ENCODE measurements around the gene SF3B3.
"Not testable (repeated sequence)": the region's sequence is repeated elsewhere in the genome, so short reads cannot be mapped to it uniquely, and the experiment has no call there.

SF3B3 gene

DNA sequence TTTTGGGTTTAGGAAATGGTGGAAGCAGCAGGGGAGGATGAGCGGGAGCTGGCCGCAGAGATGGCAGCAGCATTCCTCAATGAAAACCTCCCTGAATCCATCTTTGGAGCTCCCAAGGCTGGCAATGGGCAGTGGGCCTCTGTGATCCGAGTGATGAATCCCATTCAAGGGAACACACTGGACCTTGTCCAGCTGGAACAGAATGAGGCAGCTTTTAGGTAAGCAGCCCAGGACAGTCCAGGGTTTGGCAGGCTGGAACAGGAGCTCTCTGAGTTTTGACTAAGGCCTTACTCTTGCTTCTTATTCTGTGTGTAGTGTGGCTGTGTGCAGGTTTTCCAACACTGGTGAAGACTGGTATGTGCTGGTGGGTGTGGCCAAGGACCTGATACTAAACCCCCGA, 41.4 kb downstream of the SF3B3 start:
- DNase-seq (ENCODE audit: low read depth in 2 of 2): no peak

DNA sequence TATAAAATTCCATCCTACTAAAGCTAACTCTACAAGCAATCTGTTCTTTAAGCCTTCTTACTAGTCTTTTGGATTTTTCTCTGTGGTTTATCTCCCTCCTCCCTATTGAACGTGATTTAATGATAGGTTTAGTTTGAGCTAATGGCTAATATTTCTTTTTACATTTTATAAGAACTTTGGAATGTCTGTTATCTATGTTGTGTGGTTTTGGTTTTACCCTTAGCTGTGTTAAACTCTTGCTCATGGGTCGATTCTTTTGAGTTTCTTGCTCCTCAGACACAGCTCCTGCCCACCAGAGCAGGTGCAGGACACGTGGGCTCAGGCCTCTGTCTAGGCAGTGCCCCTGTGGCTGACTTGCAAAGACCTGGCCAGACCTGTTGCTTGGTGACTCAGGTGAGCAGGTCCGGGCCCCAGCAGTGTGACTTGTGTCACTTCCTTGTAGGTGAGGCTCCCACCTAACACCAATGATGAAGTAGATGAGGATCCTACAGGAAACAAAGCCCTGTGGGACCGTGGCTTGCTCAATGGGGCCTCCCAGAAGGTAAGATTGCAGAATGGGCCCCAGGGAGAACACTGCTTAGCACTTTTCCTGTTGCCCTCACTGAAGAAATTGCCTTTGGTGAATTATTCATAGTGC, 45.1 kb downstream of the SF3B3 start:
- no peak for DNase-seq (ENCODE audit: low read depth in 2 of 2)

DNA sequence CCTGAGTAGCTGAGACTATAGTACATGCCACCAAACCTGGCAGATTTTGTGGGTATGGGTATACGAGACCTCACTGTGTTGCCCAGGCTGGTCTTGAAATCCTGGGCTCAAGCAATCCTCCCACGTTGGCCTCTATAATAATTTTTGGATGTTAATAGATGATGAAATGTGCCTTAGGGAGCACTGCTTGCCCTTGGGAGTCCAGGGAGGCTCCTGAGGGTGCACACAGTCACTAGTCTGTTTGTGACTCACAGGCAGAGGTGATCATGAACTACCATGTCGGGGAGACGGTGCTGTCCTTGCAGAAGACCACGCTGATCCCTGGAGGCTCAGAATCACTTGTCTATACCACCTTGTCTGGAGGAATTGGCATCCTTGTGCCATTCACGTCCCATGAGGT, 46.1 kb downstream of the SF3B3 start:
- no peak for DNase-seq (ENCODE audit: low read depth in 2 of 2)

DNA sequence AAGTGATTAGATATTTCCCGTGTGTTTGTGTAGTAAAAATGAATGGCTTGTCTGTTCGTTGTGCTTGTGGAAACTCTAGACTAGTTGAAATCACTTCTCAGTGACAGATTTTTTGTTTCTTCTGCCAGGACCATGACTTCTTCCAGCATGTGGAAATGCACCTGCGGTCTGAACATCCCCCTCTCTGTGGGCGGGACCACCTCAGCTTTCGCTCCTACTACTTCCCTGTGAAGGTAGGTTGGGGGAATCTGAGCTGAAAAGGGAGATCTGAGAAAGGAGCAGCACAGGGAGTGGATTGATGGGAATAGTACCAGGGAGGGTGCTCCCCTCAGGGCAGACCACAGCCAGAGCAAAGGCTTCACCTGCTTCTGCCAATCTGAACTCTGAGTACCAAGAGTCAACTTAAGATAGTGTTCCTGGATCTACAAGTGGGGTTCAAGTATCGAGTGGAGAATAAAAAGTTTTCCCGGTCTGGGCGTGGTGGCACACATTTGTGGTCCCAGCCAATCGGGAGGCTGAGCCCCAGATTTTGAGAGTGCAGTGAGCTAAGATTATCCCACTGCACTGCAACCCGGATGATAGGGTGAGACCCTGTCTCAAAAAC, 47.5 kb downstream of the SF3B3 start:
- no peak for DNase-seq (ENCODE audit: low read depth in 2 of 2)

DNA sequence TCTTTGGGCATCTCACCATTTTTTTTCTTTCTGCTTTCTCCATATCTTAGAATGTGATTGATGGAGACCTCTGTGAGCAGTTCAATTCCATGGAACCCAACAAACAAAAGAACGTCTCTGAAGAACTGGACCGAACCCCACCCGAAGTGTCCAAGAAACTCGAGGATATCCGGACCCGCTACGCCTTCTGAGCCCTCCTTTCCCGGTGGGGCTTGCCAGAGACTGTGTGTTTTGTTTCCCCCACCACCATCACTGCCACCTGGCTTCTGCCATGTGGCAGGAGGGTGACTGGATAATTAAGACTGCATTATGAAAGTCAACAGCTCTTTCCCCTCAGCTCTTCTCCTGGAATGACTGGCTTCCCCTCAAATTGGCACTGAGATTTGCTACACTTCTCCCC, 48.0 kb downstream of the SF3B3 start:
- no peak for DNase-seq (ENCODE audit: low read depth in 2 of 2)

DNA sequence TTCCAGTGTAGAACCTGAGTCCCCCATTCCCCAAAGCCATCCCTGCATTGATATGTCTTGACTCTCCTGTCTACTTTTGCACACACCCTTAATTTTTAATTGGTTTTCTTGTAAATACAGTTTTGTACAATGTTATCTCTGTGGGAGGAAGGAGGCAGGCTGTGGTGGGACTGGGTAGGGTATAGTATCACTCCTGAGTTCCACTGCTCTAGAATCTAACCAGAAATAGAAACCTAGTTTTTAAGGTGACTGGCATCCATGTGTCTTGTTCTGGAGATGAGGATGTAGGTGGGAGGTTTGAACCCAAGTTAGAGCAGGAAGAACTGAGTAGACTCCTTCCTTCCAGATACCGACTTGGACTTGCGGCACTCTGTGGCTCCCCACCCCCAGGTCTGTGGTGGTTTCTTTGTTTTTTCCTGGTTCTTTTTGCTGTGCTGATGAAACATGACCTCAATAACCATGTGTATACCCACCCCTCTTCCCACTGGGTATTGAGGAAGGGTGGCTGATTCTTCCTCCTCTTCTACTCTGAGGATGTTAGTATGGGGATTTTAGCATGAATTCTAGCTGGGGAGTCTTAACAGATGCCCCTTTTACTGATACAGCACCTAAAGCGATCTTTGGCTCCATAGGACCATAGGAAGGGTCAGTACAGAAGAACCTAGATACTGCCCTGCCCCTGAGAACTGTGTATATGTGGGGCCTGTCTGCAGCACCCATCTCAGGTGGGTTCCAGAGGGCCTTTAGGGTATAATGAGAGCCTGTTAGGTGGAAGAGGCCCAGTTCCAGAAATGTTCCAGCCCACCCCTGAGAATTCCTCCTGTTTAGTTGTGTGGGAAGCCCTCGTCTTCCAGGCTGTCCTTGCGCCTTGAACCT, 48.7 kb downstream of the SF3B3 start:
- no peak for DNase-seq (ENCODE audit: low read depth in 2 of 2)

DNA sequence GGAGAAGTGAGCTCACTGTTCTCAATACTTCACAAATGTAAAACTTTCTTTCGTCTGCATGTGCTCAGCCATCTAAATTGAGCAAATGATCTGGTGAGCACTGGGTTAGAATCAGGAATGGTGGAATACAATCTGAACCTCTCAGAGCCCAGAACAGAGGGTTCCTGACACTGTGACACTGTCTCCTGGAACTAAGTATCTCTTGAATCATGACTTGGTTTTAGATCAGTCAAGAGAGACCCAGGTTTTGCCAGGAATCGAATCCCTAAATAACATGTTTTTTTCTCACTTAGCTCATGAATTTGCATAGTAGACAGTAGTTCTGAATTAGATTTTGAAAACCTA, 49.3 kb downstream of the SF3B3 start:
- no peak for DNase-seq (ENCODE audit: low read depth in 2 of 2)

DNA sequence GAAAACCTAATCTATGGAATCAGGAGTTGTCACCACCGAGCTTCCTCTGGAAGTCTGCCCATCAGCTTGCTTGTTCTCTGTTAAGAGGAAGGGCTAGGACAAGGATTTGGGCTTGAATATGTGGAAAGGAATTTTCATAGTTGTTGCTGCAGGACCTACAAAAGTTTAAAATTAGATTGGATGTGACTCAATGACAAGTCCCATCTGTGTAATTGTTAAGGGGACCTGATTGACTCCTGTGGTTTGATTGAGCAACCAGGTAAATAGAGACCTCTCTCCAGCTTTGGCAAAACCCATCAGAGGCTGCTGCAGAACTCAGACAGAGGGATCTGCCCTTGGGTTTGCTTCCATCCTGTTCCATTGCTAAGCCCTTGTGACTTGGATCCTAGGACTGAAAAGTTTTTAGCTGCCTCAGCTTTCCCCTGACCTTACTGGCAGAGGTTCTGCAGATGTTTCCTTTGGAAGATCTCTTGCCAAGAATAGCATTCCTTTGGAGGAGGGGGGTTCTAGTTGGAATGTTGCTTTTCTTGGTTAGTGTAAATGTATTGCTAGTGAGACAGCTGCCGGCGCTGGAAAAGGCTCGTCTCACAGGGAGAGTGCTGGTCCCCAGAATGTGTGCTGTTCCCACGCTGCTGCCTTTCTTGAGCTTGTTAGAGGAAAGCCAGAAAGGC, 50.0 kb downstream of the SF3B3 start:
- no peak for DNase-seq (ENCODE audit: low read depth in 2 of 2)

DNA sequence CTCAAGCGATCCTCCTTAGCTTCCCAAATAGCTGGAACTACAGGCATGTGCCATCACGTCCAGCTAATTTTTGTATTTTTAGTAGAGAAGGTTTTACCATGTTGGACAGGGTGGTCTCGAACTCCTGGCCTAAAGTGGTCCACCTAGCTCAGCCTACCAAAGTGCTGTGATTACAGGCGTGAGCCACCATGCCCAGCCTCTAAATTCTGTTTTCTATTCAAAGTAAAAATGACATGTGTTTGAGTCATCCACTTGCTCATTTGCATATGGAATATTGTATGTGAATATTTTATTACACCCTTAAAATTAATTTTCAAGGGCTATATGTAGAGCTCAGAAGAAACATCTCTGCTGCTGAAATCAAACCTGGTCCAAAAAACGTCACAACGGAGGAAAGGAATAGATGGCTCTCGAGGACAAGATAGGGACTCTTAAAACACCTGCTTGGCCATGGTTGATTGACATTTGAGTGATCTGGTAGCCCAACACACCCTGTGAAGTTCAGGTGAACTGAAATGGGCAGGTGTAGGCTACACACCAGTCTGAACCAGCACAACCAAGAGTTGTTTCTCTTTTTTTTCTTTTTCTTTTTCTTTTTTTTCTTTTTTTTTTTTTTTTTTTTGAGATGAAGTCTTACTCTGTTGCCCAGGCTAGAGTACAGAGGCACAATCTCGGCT, 51.1 kb downstream of the SF3B3 start:
- DNase-seq (ENCODE audit: low read depth in 2 of 2): no peak

DNA sequence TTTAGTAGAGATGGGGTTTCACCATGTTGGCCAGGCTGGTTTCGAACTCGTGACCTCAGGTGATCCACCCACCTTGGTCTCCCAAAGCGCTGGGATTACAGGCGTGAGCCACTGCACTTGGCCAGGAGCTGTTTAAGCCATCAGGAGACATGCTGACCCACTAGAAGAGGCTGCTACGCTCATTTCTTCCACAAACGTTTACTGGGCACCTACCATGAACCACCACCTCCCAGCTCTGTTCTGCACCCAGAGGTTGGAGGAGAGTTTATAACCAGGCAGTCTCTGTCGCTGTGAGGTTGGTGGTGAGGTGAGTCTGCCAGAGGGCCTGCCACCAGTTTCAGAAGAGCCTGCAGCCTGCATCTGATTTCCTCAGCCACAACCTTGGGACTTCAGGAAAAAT, 51.8 kb downstream of the SF3B3 start:
- no peak for DNase-seq (ENCODE audit: low read depth in 2 of 2)

DNA sequence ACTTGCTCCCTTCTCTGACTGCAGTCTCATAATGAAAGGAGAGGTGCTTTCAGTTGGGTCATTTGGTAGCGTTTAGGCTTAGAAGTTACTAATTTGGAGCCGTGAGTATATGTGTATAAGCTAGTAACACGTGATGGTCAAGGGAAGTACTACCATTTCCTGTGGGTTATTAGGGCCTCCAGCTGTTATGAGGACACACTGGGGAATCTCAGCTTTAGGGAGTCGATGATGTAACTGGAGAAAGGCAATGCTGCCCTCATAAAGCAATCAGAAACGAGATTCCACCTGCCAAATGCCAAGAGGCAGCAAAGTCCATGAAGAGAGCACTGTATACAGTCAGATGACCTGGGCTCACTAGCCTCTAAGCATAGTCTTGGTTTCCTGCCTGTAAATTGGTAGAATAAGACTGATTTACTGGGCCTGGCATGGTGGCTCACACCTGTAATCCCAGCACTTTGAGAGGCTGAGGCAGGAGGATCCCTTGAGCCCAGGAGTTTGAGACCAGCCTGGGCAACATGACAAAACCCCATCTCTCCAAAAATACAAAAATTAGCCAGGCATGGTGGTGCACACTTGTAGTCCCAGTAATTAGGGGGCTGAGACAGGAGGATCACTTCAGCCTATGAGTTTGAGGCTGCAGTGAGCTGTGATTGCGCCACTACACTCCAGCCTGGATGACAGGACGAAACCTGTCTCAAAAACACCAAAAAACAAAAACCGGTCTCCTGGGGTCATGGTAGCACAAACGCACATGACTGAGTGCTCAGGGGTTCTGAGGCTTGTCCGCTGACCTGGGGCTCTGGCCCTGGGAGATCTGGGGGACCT, 53.0 kb downstream of the SF3B3 start:
- no peak for DNase-seq (ENCODE audit: low read depth in 2 of 2)

DNA sequence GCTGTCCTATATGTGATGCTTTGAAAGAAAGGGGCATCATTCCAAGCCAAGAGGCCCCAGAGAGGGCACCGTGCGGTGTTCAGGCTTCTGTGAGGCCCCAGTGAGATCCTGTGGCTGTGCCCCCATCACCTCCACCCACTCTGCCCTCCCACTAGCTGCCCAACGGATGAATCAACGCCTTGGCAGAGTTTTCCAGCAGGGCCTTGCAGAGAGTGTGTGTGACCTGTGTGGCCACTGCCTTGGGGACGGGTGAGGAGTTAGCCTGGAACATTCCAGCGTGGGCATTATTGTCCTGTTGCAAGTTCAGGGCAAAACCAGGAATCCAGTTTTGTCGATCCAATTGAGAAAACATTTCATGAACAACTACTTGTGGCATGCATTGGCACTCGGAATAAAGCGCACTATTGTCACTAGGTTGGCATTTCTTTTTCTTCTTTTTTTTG, 53.7 kb downstream of the SF3B3 start:
- DNase-seq (ENCODE audit: low read depth in 2 of 2): no peak

DNA sequence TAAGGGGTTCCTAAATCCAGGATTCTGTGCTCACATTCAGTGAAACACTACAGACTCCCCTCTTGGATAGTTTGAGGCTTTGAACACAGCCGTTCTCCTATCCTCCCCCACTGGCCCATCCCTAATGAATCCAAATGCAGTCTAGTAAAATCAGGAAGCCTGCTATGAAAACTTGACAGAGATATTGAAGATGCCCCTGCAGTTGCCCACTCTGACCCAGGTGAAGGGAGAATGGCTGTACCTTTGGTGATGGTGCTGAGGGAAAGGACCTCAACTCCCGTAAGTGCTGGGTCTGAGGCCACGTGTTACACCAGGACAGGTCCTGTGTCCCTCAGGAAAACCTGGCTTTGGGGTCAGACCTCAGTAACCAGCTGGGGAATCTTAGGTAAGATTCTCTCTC, 54.4 kb downstream of the SF3B3 start:
- DNase-seq (ENCODE audit: low read depth in 2 of 2): no peak

DNA sequence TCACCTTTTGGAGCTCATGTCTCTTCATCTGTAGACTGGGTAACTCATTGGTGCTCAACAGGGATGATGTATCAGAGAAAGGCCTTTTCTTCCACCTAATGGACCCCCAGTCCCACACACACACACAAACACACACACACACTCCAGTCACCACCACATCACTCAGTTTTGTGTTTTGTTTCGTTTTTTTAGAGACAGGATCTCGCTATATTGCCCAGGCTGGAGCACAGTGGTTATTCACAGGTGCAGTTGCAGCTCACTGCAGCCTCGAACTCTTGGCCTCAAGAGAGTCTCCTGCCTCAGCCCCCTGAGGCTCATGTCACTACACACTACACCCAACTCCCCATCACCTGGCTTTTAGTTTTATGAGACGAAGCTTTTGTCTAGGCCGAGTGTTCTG, 55.6 kb downstream of the SF3B3 start:
- DNase-seq (ENCODE audit: low read depth in 2 of 2): no peak

DNA sequence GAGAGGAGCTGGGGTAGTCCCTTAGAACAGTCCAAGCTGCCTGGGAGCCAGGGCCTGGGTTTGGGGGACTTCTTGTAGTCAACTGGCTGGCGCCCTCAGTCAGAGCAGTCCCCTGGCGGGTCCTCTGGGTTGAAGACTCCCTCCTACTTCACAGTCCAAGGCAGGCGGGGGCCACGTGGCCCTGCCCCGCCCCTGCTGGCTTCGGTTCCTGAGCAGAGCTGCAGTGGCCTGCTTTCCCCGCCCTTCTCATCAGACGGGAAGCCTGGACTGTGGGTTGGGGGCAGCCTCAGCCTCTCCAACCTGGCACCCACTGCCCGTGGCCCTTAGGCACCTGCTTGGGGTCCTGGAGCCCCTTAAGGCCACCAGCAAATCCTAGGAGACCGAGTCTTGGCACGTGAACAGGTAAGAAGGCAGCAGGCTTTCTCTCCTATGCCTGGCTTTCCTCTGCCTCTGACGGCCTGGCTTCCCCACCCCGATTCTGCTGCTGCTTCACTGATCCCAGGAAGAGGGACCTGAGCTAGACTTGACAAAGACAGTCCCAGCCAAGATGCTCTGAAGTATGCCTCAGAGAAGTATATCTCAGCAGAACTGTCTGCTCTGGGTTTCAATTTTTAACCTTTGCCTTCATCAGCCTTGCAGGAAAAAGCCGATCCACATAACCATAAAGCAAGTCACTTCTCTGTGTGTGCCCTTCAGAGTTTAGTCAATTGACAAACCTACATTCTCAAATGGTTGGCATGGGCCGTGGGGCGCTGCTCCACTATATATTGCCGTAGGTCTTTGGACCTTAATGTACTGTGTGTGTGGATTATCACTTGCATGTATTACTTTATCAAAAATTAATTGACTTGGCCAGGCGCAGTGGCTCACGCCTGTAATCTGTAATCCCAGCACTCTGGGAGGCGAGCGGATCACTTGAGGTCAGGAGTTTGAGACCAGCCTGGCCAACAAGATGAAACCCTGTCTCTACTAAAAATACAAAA, 56.3 kb downstream of the SF3B3 start:
- no peak for DNase-seq (ENCODE audit: low read depth in 2 of 2)

DNA sequence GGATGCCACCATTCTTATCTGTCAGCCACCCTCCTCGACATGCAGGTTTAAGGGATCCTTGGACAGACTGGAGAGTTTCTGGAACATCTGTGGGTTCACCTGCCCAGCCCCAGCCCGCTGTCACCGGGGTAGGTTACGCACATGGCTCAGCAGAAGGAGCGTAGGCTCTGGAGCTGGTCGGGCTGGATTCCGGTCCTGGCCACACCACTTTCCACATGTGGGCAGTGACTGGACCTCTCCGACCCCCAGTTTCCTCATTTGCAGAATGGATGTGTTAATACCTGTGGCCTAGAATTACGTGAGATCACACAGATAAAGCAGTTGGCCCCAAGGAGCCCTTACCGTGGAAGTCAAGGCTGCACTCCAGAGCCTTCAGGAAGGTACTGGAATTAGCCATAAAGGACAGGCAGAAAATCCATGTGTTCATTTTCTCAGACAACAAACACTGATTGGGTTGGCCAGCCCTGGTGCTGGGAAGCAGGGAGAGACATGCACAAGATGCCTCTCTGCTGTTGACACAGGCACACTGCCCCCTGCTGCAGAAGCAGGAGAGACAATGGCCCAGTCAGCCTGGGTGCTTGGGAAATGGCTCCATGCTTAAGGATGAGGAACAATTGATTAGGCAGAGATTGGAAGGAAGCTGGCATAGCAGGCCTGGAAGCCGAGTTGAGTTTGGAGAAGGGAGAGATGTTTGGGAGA, 58.8 kb downstream of the SF3B3 start:
- no peak for DNase-seq (ENCODE audit: low read depth in 2 of 2)

DNA sequence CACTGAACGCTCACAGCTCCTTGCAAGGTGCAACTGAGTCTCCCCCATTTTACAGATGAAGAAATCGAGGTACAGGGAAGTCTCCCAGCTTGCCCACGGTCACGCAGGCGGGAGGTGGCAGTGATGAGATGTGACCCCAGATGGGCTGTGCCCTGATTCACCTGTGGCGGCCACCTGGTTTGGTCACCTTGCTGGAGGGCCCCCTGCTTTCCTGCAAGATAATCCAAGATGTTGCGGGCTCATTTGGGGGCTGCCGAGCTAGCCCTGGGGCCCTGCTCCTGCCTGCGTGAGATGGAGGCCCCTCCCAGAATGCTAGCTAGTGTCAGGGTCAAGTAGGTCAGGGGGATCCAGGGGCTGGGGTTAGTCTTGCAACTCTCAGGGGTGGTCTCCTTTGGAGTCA, 63.1 kb downstream of the SF3B3 start:
- DNase-seq (ENCODE audit: low read depth in 2 of 2): no peak

DNA sequence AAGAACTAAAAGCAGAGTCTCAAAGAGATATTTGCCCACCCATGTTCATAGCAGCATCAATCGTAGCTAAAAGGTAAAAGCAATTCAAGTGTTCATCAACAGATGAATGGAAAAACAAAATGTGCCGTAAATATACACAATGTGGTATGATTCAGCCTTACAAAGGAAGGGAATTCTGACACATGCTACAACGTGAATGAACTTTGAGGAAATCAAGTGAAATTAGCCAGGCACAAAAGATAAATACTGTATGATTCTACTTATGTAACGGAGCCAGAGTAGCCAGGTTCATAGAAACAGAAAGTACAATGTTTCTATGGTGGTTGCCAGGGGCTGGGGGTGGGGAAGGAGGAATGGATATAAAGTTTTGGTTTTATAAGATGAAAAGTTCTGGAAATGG, 64.9 kb downstream of the SF3B3 start:
- no peak for DNase-seq (ENCODE audit: low read depth in 2 of 2)

DNA sequence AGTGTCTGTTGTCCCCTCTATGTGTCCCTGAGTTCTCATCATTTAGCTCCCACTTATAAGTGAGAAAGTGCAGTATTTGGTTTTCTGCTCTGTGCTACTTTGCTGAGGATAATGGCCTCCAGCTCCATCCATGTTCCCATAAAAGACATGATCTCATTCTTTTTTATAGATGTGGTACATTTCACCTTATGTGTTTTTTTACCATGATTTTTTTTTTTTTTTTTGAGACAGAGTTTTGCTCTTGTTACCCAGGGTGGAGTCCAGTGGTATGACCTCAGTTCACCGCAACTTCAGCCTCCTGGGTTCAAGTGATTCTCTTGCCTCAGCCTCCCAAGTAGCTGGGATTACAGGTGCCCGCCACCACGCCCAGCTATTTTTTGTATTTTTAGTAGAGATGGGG, 65.8 kb downstream of the SF3B3 start:
- not testable (repeated sequence) for DNase-seq (ENCODE audit: low read depth in 2 of 2)
